Measurements from ENCODE around the gene NFRKB.

NFRKB gene

DNA sequence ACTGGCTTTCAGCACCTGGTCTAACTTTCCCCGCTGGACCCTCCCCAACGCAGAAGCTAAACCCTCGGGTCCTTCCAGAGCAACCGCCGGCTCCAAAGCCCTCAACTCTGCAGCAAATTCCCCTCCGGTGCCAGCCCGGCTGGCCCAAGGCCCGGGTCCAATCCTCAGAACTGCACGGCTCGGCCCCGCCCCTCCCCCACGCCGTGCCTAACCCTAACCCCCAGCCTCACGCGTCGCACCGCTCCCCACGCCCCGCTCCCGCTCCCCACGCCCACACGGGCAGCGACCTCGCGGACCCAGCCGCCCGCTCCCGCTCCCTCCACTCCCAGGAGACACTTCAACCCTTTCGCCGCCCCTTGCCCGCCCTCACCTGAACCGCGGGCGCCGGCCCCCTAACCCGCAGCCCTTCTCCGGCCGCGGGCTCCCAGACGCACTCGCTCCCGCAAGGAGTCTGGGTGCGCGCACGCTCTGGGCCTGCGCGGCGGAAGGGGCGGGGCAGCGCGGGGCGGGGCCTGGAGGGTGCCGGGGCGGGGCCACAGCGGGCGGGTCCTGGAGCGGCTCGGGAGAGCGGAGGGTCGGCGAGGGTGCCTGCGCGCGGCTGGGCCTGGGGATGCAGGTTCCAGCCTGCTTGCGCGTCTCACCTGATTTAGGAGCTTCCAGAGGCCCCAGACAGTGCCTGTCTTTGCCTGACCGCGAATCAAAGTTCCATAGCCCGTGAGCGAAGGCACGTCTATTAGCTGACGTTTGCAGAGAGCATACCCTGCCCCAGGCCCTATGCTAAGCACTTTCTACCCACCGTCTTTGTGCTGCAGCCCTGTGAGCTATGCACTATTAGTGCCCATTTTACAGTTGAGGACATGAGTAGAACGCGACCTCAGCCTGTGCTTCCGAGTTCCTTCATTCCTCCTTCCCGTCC is at the start of gene NFRKB:
NFRKB (minus strand) TSS at position 453 of the 916 bp plus-strand sequence. CDS start 2,729 bp downstream, outside the sequence.
- peak; percentile 75 for DNase-seq

DNA sequence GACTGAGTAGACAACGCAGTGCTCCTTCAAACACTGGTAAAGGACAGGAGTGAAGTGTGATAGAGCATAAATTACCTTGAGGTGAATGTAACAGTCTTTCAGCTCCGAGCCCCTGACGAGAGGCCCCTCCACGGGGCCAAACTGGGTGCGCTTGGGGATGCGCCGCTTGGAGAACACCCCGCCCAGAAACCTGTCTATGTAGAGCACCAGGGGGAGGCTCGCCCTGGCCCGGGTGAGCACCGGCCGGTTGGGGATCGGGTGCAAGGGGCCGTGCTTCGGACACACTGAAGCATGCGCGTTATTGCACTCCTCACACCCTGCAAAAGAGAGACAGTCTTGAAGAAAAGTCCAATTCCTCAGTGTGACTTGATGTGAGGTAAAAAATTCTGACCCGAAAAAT is 49.3 kb upstream of the NFRKB start:
- DNase-seq = no peak

DNA sequence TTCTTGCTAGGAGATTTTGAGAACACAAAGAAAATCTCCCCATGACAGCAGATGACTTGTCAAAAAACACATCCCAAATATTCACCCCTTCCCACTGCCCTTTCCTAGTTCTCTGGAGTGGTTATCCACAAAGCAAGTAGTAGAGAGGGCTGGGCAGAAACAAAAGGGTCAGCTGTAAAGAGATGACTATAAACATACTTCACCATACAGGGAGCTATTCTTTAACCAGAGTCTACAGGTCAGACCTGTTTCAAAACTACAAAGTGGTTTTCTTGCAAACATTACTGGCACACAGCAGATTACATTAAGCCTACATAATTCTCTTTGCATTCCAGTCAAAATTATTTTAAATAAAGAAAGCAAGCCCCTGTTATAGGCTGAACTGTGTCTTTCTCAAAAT is 47.7 kb upstream of the NFRKB start:
- DNase-seq = no peak

DNA sequence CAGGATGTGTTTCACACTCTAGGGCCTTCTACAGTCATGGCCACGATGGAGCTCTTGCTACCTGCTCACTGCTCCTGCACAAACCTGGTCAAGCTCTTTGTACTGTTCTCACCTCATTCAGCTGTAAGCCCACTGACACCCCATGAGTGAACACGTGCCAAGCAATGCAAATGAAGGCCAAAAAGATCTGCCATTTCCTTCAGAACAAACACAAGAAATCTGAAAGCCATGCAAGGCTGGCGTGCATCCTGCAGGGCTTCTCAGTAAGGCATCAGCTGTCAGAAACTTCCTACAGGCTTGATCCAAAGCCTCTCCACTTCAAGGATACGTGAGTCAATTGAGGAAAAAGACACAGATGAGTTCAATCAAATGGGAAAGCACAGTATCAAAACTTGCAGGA is 44.1 kb upstream of the NFRKB start:
- DNase-seq = no peak

DNA sequence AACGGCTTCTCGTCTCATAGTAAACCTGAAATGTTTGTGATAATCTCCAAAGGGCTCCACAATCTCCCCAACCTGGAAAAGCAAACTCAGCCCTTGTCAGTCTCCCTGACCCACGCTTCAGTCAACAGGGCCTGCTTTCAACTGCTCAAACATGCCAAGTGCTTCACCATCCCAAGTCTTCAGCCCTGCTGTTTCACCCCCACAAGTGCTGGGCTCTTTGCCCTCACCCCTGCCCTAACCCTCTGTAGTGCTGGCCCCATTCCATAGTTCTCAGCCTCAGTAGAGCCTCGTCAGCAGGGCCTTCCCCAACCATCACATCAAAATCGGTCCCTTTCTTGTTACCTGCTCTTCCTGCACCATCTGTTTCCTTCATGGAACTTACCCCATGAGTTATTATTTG is 43.4 kb upstream of the NFRKB start:
- no peak for DNase-seq

DNA sequence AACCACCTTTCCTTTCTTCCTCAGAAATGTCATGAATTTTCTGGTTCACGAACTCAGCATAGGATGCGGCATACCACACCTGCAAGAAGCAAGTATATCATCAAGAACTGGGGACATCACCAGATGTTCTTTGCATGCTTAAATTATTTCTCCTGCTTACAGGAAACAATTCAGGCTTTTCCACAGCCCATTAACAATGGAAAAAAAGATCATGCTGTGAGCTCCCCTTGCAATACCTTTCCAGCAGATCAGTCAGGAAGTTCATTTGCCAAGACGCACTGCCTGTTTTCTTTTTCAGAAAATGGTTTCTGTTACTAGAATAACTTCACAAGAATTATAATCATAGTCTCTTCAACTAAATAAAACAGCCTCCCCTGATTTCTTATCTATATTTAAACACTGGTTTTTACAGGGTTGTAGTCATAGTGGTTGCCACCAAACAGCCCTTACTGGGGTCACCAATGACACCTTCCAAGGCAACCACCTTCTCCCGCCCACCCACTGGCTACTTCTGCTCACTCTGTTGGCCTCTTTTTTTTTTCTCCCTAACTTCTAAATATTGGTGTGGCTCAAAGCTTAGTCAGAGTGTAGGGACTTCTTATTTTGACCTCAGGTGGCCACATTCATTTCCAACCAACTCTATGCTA is 42.3 kb upstream of the NFRKB start:
- DNase-seq = no peak

DNA sequence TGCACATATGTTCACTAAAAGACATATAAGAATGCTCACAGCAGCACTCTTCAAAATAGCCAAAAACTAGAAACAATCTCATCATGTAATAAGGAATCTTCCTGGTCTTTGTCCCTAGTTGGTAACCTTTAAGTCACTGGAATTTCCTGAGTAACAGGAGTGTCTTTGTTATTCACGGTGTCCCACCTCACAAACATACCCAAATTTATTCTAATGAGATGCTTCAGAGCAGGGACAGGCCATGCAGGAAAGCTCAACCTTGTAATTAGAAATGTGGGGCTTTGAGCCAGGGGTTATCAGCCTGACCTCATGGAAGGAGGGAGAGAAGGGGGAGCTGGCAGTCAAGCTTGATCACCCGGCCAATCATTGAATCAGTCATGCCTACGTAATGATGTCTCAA is 40.3 kb upstream of the NFRKB start:
- no peak for DNase-seq

DNA sequence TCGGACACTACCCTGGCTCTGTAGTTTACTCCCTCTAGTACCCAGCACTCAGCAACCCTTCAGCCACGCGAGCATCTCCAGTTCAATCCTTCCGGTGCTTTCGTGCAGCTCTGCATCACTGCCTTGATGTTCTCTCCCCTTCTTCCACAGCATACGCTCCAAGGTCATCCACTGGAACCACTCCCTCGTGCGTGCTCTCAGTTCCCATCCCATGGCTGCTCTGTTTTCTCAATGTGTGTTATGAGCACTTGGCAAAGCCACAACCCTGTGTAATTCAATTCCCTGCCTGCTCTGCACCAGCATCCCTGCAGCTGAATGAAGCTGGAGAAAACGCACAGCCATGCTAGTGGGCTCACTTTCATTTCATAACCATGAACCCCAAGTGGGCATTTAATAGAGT is 38.5 kb upstream of the NFRKB start:
- DNase-seq = no peak

DNA sequence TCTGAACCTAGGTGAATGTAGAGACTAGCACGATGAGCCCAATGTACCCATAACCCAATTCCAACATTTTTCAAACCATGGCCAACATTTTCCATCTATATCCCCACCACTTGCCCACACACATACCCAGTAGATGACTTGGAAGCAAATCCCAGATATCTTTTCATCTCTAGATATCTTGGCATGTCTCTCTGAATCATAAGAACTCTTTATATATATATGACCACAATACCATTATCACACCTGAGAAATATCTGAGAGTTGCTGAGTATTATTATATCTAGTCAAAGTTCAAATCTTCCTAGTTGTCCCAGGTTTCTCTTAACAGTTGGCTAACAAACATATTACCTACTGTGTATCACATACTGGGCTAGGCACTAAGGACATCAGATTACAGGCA is 37.9 kb upstream of the NFRKB start:
- no peak for DNase-seq

DNA sequence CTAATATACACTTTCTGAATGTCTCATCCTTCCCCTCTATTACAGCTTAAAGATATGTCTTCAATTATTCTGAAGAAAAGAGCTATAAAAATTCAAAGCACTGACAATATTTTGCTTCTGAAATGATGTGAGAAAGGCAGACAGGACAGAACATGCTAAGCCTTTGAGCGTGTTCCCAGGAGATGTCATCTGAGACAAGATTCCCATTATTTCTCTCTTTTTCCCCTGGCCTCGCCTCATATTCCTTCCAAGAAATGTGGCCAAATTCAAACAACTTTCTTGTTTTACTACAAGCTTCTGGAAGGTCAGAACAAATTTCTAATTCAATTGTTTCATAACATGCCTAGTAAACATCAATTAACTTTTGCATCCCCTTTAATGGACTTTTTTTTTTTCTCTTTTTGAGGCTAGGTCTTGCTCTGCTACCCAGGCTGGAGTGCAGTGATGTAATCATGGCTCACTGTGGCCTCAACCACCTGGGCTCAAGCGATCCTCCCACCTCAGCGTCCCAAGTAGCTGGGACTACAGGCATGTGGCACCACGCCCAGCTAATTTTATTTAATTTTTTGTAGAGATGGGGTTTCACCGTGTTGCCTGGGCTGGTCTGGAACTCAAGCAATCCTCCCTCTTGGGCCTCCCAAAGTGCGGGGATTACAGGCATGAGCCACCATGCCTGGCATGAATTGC is 37.1 kb upstream of the NFRKB start:
- no peak for DNase-seq

DNA sequence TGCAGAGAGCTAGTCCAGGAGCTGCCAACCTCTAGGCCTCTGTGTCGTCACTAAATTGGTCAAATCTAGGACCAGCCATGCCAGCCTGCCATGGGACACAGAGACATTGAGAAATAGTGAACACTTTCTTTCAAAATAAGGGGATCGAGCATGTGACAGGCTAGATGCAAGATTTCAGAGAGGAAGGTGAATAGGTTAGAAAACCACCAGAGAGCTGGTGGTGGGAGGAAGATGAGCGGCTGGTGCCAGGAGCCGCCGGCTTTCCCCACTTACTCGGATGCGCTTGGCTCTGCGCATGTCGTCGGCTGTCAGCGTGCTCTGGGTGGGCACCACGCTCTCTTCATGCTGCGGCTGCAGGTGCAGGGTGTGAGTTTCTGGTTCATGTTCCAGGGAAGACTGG is 35.4 kb upstream of the NFRKB start:
- no peak for DNase-seq

DNA sequence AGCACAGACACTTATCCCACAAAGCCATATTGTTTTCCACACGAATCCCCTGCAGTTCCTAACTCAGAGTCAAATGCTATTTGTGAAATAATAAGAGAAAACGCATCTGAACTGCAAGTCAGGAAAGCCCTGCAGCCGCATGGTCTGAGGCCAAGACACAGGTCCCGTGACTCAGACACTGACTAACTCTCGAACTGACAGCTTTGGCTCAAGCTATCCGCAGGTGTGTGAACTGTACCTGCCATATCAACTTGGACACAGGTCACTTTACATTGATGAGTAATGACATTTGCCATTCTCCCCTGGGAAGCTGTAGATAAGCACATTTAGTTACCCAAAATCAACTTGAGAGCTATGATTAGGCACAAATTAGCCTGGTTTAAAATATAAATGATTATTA is 34.9 kb upstream of the NFRKB start:
- DNase-seq = no peak

DNA sequence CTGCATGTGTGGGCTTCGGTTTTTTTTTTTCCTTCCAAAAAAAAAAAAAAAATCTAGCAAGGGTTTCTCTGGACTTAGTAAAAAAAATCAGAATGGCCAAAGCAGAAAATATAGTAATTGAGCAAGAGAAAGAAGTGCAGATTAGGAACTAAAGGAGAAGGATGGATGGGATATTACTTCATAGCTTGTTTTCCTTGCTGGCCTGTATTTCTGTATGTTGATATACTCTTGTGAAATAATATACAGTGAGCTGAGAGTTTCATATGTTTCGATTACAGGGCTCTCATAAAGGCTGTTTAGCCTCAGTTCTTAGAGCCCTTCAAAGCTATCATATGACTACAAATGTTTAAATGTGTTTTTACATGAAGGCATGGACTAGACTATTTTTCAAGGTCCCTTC is 34.3 kb upstream of the NFRKB start:
- DNase-seq = no peak

DNA sequence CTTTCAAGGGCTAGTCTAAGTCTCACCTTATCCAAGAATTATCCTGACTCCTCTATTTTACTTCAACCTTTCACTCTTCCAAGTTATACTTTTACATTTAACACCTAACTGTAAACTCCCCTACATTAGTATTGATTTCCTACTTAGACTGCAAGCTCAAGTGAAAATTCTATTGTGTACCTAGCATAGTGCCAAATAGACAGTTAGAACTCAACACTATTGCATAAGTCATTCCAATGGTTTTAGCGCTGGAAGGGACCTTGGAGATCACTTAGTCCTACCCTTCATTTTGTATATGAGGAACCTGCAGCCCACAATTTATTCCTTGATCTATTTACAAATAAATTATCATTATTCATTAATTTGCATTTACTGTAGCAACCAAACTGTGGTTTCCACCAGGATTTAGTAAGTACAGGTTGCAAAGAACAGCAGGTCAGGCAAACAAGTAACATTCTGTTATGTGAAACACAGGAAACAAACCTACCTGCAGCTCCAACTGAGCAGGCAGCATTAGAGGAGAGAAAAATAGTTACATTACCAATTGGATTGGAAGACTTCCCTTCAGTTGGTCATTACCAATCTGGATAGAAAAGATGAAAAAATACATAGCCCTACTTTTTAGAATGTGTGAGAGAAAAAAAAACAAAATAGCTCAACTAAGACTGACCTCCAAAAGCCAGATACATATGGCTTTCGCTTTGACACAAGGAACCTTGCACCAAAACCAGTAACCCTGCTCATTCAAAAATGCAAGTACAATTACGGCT is 33.7 kb upstream of the NFRKB start:
- DNase-seq = no peak

DNA sequence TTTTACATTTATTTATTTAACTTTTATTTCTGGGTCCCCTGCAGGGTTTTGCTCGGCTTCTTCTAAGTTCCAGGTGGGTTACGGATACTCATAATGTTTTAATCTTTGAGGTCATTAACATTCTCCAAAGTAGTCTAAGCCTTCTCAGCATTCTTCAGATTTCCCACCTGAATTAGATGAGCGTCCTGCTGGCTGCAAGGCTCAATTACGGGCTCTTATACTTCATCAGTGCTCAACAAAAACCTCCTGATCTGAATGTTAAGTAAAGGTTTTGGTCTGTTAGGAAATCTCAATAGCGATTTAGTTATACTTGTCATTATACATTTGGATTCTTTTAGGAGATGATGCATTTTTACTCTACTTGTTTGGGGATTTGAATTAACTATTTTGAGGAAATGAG is 27.3 kb upstream of the NFRKB start:
- DNase-seq = no peak

DNA sequence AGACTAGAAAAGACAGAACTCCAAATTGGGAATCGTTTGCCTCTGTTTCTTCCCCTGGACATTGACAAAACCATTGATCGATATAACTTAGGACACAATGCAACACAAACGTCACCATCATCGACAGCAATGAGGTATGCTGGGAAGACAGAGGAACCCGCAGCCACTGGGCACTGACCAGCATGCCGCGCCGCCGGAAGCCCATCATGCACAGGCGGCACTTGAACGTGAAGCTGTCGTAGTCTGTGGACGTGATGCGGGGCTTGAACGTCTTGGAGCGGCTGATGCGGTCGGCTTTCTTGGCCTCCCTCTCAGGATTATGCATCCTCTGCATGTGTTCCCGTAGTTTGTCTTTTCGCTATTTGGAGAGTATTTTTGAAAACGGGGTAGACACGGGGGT is 23.0 kb upstream of the NFRKB start:
- no peak for DNase-seq

DNA sequence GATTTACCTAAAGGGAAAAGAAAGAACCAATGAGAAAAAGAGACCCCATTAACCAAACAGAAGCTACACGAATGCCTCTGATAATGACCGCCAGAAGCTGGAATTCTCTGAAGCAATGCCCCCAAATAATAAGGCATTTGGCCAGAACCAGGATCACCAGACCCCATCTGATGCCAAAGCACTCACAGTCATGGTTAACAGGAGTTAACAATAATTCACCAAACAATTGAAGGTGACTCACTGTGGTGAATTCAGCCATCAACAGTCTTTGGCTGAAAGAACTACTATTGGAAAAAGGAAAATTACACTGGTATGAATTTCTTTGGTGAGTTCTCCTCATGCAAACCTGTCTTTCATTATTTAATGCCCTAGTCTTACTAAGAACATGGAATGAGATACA is 21.9 kb upstream of the NFRKB start:
- no peak for DNase-seq

DNA sequence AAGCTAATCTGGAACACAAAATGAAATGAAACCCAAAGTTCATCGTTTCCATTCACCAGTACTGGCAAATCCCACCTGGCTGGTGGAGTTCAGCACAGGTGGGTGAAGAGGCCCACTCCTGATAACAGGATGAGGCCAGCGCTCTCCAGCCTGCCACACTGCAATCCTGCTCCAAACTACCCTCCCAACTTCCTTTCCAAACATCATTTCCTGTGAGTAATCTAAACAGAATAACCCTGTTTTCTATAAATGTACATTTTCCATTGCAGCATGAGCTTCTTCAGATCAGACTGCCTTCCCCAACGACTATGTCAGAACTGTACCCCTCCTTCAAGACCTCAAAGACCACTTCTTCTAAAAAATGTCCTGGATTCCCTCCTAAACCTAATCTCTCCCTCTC is 15.9 kb upstream of the NFRKB start:
- DNase-seq = peak; percentile 9

DNA sequence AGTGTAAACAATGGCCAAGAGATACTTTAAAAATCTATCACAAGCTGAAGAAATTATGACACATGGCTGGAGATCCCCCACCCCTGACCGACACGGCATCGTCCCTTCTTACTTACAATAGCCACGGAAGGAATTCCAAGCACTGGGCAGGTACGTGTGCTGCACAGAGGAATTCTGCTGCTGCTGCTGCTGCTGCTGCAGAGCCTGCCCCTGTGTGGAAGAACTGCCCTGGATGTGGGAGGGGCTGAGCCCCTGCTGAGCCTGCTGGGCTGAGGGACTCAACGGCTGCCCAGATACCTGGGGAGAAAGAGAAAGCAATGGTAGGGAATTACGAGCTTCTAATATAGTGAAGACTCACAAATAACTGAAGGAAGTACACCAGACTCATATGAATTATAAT is 15.0 kb upstream of the NFRKB start:
- DNase-seq = no peak

DNA sequence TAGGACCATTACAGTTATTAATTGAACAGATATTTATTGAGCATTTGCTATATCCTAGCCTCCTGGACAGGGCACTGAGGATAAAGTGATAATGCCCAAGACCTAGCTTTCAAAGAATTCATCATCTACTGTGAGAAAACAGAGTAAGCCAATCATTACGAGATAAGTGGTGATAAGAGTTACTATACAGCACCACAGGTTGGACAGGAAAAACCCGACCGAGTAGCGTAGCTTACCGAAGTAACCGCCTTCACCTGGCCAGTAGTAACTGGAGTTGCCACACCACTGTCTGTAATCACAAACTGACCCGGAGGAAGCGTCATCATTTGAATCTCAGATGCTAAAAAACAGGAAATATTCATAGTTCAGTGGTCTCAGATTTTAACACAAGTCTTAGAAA is 10.0 kb upstream of the NFRKB start:
- no peak for DNase-seq

DNA sequence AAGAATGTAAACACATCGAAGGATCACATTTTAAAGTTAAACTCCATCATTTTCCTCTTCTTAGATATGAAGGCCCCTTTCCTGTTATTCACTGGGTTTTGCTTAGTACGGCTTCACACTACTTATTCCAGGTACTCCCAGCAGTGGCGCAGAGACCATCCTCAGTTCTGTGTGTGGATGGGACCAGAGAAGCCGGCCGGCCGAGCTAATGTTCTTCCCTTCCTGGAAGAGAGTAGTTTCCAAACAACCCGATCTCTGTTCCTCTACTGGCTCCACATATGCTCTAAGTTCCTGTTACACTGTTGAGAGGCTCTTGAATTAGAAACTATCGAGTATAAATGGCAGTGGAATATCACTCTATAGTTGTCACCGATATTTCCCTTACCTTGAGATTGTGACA is 684 bp upstream of the NFRKB start:
- no peak for DNase-seq

DNA sequence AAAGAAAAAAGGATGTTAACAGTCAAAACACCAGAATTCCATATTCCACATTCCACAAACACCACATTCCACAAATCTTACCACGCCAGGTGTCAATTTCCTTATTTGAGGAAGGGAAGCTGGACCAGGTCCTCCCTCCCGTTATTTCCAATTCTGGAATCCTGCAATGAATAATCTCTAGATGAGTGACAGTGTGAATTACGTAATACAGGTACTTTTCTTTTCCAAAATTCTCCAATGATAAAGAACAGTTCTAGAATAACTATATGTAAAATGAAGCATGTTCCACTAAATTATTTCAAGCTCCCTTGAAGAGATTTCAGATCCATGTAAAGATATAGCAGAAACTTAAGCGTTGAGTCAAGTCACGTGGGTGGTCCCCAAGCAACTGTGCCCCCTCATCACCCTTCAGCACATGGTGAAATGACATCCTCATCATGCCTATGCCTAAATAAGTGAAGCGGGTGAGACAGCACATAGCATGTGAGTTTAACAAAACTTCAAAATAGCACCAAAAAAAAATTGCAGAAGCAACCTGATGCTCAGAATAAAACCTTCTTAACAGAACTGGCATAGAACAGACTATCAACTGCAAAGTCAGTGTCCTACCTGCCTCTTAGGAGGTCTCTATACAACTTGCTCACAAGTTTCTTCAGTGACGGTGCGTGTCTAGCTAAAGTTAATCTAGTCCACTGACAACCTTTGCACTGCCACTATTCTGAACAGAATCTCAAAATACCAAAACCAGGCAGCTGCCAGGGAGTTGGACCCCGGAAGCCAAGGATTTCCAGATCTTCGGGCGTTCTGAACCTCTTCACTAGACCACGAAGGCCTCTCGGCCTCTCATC is 876 bp downstream of the NFRKB start:
- no peak for DNase-seq
